HEK293 (cell line): ENCODE data around the gene TMOD1.
"Not testable (repeated sequence)": the region's sequence is repeated elsewhere in the genome, so short reads cannot be mapped to it uniquely, and the experiment has no call there.

ENCODE experiments used
- CTCF ChIA-PET: fragments of 350-600 bp; formaldehyde crosslinking; extraction: SDS; loops from one replicate; lab custom pipeline; 2021; ENCODE audit warnings: antibody characterized with exemption; lab: Yijun Ruan, JAX
- POLR2A ChIA-PET: fragments of 300-600 bp; formaldehyde crosslinking; extraction: SDS; loops from one replicate; lab custom pipeline; 2020; ENCODE audit warnings: antibody characterized with exemption, inconsistent platforms; lab: Yijun Ruan, JAX
- H3K27ac ChIP-seq: fragments of 200-500 bp; sonication (Bioruptor generic); 2 replicates; pipeline ENCODE4 v1.5.1; 2014; ENCODE audit warnings: low read depth, low read length, control low read depth, inconsistent platforms; ENCODE audit errors: extremely low read depth
- H3K36me3 ChIP-seq, 2 experiments: fragments of 200-500 bp in 1 of 2; sonication (Bioruptor generic) in 1 of 2; 1 replicate in 1 of 2; 2 replicates in 1 of 2; pipeline ENCODE4 v1.5.1; 2014 to 2017; ENCODE audit warnings: inconsistent platforms in 2 of 2, low read length in 2 of 2; ENCODE audit not compliant: control insufficient read depth in 2 of 2, insufficient read depth in 1 of 2
- H3K4me1 ChIP-seq: fragments of 200-500 bp; sonication (Bioruptor generic); 2 replicates; pipeline ENCODE4 v1.5.1; 2014; ENCODE audit warnings: mild to moderate bottlenecking, low read length, inconsistent platforms; ENCODE audit not compliant: control insufficient read depth, insufficient read depth
- H3K4me3 ChIP-seq: 2 replicates; pipeline ENCODE4 v1.5.1; 2011; ENCODE audit warnings: low read depth, mild to moderate bottlenecking, control low read depth, low read length, moderate library complexity
- H3K9me3 ChIP-seq: fragments of 200-500 bp; sonication (Bioruptor generic); 2 replicates; pipeline ENCODE4 v1.5.1; 2014; ENCODE audit warnings: low read depth, low read length, inconsistent platforms; ENCODE audit not compliant: control insufficient read depth, insufficient read depth
- BCL11A ChIP-seq: fragments of 450-650 bp; formaldehyde crosslinking; IDR thresholded peaks from 2 replicates; pipeline ENCODE4 v1.5.1; 2016; ENCODE audit warnings: low read depth, missing biosample characterization, missing genetic modification characterization
- SP3 ChIP-seq: fragments of 450-650 bp; formaldehyde crosslinking; IDR thresholded peaks from 2 replicates; pipeline ENCODE4 v1.5.1; 2016; ENCODE audit warnings: missing biosample characterization, missing genetic modification characterization
- TCF7L2 ChIP-seq: IDR thresholded peaks from 2 replicates; pipeline ENCODE4 v1.6.1; 2011; ENCODE audit warnings: low read depth, mild to moderate bottlenecking, inconsistent platforms, low read length, moderate library complexity, borderline replicate concordance
- ZBTB17 ChIP-seq: fragments of 450-650 bp; formaldehyde crosslinking; IDR thresholded peaks from 2 replicates; pipeline ENCODE4 v1.5.1; 2016; ENCODE audit warnings: missing biosample characterization, missing genetic modification characterization
- ZBTB8A ChIP-seq: fragments of 450-650 bp; formaldehyde crosslinking; IDR thresholded peaks from 2 replicates; pipeline ENCODE4 v1.5.1; 2016; ENCODE audit warnings: missing biosample characterization, missing genetic modification characterization
- ZEB2 ChIP-seq: fragments of 450-650 bp; formaldehyde crosslinking; IDR thresholded peaks from 2 replicates; pipeline ENCODE4 v1.5.1; 2016; ENCODE audit warnings: missing biosample characterization, missing genetic modification characterization
- ZFP69B ChIP-seq: fragments of 450-650 bp; formaldehyde crosslinking; IDR thresholded peaks from 2 replicates; pipeline ENCODE4 v1.5.1; 2016; ENCODE audit warnings: missing biosample characterization, missing genetic modification characterization
- ZIC2 ChIP-seq: fragments of 450-650 bp; formaldehyde crosslinking; IDR thresholded peaks from 2 replicates; pipeline ENCODE4 v1.5.1; 2016; ENCODE audit warnings: missing biosample characterization, missing genetic modification characterization
- ZNF10 ChIP-seq: fragments of 450-650 bp; formaldehyde crosslinking; IDR thresholded peaks from 2 replicates; pipeline ENCODE4 v1.5.1; 2017; ENCODE audit warnings: missing biosample characterization, missing genetic modification characterization
- ZNF223 ChIP-seq: fragments of 450-650 bp; formaldehyde crosslinking; IDR thresholded peaks from 2 replicates; pipeline ENCODE4 v1.5.1; 2016; ENCODE audit warnings: missing biosample characterization, missing genetic modification characterization
- ZNF239 ChIP-seq: fragments of 450-650 bp; formaldehyde crosslinking; IDR thresholded peaks from 2 replicates; pipeline ENCODE4 v1.5.1; 2016; ENCODE audit warnings: missing biosample characterization, missing genetic modification characterization
- ZNF266 ChIP-seq: fragments of 450-650 bp; formaldehyde crosslinking; IDR thresholded peaks from 2 replicates; pipeline ENCODE4 v1.5.1; 2016; ENCODE audit warnings: missing biosample characterization, missing genetic modification characterization, low read depth
- ZNF335 ChIP-seq: fragments of 450-650 bp; formaldehyde crosslinking; conservative IDR thresholded peaks from 2 replicates; pipeline ENCODE4 v1.5.1; 2016; ENCODE audit warnings: missing biosample characterization, missing genetic modification characterization
- ZNF366 ChIP-seq: fragments of 450-650 bp; formaldehyde crosslinking; conservative IDR thresholded peaks from 2 replicates; pipeline ENCODE4 v1.5.1; 2016; ENCODE audit warnings: missing biosample characterization, missing genetic modification characterization
- ZNF585B ChIP-seq: fragments of 450-650 bp; formaldehyde crosslinking; IDR thresholded peaks from 2 replicates; pipeline ENCODE4 v1.5.1; 2016; ENCODE audit warnings: missing biosample characterization, missing genetic modification characterization
- ZSCAN30 ChIP-seq: fragments of 450-650 bp; IDR thresholded peaks from 2 replicates; pipeline ENCODE4 v1.5.1; 2018; ENCODE audit warnings: missing biosample characterization, mild to moderate bottlenecking, missing genetic modification characterization, moderate library complexity
- ZXDB ChIP-seq: fragments of 450-650 bp; formaldehyde crosslinking; IDR thresholded peaks from 2 replicates; pipeline ENCODE4 v1.5.1; 2016; ENCODE audit warnings: missing biosample characterization, missing genetic modification characterization
- TF ChIP-seq, protein P1 (sequence below): fragments of 450-650 bp; formaldehyde crosslinking; conservative IDR thresholded peaks from 2 replicates; pipeline ENCODE4 v1.5.1; 2016; ENCODE audit warnings: low read depth, missing biosample characterization, missing genetic modification characterization
- TF ChIP-seq, protein P2 (sequence below): fragments of 450-650 bp; formaldehyde crosslinking; IDR thresholded peaks from 2 replicates; pipeline ENCODE4 v1.5.1; 2016; ENCODE audit warnings: missing biosample characterization, missing genetic modification characterization
- TF ChIP-seq, protein P3 (sequence below): fragments of 450-650 bp; formaldehyde crosslinking; IDR thresholded peaks from 2 replicates; pipeline ENCODE4 v1.5.1; 2016; ENCODE audit warnings: missing biosample characterization, missing genetic modification characterization
- TF ChIP-seq, protein P4 (sequence below): fragments of 450-650 bp; formaldehyde crosslinking; IDR thresholded peaks from 2 replicates; pipeline ENCODE4; 2016; ENCODE audit warnings: missing biosample characterization, missing genetic modification characterization
- TF ChIP-seq, protein P5 (sequence below): fragments of 450-650 bp; formaldehyde crosslinking; optimal IDR thresholded peaks from 2 replicates; pipeline ENCODE3; 2016; ENCODE audit warnings: missing biosample characterization, mild to moderate bottlenecking, missing genetic modification characterization

TMOD1 gene

DNA sequence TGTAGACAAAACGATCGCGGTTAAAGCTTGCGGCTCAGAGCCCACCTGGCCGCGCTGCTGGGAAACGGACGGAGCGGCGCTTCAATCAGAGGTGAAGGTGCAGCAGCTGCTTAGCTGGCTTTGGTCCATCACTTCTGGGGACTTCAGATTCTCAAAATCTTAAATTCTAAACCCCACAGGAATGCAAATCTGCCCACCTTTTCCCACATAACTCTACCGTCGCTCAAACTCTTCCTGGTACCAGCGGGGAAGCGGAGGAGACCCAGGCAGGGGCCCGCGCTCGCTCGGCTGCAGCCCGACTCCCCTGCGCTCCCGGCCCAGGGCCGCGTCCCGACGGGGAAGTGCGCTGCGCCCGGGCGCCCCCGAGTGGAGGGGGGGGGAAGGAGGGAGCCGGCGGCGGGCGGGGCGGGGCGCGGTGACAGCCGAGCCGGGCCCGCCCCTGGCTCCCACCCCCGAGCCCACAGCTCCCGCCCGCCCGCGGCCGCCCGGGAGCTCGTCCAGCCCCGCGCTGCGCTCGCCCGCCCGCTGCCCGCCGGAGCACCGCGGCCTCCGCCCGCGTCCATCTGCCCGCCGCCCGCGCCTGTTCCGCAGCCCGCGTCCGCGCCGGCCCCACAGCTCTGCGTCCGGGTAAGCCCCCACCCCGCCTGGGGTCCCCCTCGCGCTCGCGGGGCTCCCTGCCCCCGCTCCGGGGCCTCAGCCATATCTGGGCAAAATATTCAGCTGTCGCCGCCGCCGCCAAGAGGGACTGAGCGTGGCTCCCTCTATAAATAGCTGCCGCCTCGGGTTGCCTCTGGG lies at the start of gene TMOD1:
Gene TMOD1, plus strand, starts transcription at position 490 of the 795 bp plus-strand sequence. CDS start 22,523 bp downstream, outside the sequence.
- ChIA-PET CTCF (interaction anchor here (0.6 to 4.8 kb wide), 15 partner anchors 13 to 154 kb away, joined by 3 to 45 read pairs (median 5); partner anchors contain the start of gene TDRD7), POLR2A (interaction anchor here (0.6 to 2.1 kb wide), 7 partner anchors 15 to 555 kb away, joined by 3 to 10 read pairs (median 5); partner anchors contain the start of genes NANS, NCBP1 and TSTD2)
- H3K27ac ChIP-seq: peak within 1 kb of the TSS; percentile 63; the same call in 1 of the 2 replicates

DNA sequence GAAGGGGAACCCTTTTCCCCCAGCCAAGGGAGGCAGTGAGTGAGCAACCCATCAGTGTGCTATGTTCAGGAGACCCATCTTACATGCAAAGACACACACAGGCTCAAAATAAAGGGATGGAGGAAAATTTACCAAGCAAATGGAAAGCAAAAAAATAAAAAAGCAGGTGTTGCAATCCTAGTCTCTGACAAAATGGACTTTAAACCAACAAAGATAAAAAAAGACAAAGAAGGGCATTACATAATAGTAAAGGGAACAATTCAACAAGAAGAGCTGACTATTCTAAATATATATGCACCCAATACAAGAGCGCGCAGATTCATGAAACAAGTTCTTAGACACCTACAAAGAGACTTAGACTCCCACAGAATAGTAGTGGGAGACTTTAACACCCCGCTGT lies 47.9 kb upstream of the TMOD1 start:
- H3K36me3 ChIP-seq, H3K4me3 ChIP-seq, H3K4me1 ChIP-seq, H3K27ac ChIP-seq, POLR2A ChIA-PET, H3K9me3 ChIP-seq: not testable (repeated sequence)
- CTCF ChIA-PET: interaction anchor here (0.6 kb wide), 1 partner anchor 26 kb away, joined by 3 read pairs; no protein-coding TSS in a partner anchor

More for the DNA sequence above, at the start of gene TMOD1:
- H3K9me3 ChIP-seq: no peaks in the 10 kb centered on the region
- TF ChIP-seq ZNF223 (tag by site-specific recombination) (peak; percentile 92), ZBTB8A (tag by site-specific recombination) (0 out of 2 replicates have a peak, but pooled peaks have one; percentile 13), ZFP69B (peak; percentile 28; the same call in 1 of the 2 replicates), ZNF366 (no peak), ZNF239 (tag by site-specific recombination) (no peak), ZSCAN30 (tag by site-specific recombination) (peak; percentile 32; the same call in 1 of the 2 replicates), ZNF585B (tag by site-specific recombination) (0 out of 2 replicates have a peak, but pooled peaks have one; percentile 6), ZEB2 (tag by site-specific recombination) (peak; percentile 49; the same call in 1 of the 2 replicates), SP3 (tag by site-specific recombination) (peak; percentile 25; the same call in 1 of the 2 replicates), ZXDB (tag by site-specific recombination) (0 out of 2 replicates have a peak, but pooled peaks have one; percentile 36), ZNF266 (no peak), ZNF10 (tag by site-specific recombination) (peak; percentile 76), TCF7L2 (peak; percentile 33; the same call in 1 of the 2 replicates), BCL11A (tag by site-specific recombination) (0 out of 2 replicates have a peak, but pooled peaks have one; percentile 17), ZBTB17 (peak; percentile 36; the same call in 1 of the 2 replicates), ZIC2 (tag by site-specific recombination) (peak; percentile 34; the same call in 1 of the 2 replicates), ZNF335 (peak; percentile 65)
- TF ChIP-seq, protein P1, sequence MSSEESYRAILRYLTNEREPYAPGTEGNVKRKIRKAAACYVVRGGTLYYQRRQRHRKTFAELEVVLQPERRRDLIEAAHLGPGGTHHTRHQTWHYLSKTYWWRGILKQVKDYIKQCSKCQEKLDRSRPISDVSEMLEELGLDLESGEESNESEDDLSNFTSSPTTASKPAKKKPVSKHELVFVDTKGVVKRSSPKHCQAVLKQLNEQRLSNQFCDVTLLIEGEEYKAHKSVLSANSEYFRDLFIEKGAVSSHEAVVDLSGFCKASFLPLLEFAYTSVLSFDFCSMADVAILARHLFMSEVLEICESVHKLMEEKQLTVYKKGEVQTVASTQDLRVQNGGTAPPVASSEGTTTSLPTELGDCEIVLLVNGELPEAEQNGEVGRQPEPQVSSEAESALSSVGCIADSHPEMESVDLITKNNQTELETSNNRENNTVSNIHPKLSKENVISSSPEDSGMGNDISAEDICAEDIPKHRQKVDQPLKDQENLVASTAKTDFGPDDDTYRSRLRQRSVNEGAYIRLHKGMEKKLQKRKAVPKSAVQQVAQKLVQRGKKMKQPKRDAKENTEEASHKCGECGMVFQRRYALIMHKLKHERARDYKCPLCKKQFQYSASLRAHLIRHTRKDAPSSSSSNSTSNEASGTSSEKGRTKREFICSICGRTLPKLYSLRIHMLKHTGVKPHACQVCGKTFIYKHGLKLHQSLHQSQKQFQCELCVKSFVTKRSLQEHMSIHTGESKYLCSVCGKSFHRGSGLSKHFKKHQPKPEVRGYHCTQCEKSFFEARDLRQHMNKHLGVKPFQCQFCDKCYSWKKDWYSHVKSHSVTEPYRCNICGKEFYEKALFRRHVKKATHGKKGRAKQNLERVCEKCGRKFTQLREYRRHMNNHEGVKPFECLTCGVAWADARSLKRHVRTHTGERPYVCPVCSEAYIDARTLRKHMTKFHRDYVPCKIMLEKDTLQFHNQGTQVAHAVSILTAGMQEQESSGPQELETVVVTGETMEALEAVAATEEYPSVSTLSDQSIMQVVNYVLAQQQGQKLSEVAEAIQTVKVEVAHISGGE (tag by site-specific recombination): no peak
- TF ChIP-seq, protein P2, sequence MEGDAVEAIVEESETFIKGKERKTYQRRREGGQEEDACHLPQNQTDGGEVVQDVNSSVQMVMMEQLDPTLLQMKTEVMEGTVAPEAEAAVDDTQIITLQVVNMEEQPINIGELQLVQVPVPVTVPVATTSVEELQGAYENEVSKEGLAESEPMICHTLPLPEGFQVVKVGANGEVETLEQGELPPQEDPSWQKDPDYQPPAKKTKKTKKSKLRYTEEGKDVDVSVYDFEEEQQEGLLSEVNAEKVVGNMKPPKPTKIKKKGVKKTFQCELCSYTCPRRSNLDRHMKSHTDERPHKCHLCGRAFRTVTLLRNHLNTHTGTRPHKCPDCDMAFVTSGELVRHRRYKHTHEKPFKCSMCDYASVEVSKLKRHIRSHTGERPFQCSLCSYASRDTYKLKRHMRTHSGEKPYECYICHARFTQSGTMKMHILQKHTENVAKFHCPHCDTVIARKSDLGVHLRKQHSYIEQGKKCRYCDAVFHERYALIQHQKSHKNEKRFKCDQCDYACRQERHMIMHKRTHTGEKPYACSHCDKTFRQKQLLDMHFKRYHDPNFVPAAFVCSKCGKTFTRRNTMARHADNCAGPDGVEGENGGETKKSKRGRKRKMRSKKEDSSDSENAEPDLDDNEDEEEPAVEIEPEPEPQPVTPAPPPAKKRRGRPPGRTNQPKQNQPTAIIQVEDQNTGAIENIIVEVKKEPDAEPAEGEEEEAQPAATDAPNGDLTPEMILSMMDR (tag by site-specific recombination): 0 out of 2 replicates have a peak, but pooled peaks have one; percentile 21
- TF ChIP-seq, protein P3, sequence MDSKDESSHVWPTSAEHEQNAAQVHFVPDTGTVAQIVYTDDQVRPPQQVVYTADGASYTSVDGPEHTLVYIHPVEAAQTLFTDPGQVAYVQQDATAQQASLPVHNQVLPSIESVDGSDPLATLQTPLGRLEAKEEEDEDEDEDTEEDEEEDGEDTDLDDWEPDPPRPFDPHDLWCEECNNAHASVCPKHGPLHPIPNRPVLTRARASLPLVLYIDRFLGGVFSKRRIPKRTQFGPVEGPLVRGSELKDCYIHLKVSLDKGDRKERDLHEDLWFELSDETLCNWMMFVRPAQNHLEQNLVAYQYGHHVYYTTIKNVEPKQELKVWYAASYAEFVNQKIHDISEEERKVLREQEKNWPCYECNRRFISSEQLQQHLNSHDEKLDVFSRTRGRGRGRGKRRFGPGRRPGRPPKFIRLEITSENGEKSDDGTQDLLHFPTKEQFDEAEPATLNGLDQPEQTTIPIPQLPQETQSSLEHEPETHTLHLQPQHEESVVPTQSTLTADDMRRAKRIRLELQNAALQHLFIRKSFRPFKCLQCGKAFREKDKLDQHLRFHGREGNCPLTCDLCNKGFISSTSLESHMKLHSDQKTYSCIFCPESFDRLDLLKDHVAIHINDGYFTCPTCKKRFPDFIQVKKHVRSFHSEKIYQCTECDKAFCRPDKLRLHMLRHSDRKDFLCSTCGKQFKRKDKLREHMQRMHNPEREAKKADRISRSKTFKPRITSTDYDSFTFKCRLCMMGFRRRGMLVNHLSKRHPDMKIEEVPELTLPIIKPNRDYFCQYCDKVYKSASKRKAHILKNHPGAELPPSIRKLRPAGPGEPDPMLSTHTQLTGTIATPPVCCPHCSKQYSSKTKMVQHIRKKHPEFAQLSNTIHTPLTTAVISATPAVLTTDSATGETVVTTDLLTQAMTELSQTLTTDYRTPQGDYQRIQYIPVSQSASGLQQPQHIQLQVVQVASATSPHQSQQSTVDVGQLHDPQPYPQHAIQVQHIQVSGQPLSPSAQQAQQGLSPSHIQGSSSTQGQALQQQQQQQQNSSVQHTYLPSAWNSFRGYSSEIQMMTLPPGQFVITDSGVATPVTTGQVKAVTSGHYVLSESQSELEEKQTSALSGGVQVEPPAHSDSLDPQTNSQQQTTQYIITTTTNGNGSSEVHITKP (tag by site-specific recombination): peak; percentile 95
- TF ChIP-seq, protein P4, sequence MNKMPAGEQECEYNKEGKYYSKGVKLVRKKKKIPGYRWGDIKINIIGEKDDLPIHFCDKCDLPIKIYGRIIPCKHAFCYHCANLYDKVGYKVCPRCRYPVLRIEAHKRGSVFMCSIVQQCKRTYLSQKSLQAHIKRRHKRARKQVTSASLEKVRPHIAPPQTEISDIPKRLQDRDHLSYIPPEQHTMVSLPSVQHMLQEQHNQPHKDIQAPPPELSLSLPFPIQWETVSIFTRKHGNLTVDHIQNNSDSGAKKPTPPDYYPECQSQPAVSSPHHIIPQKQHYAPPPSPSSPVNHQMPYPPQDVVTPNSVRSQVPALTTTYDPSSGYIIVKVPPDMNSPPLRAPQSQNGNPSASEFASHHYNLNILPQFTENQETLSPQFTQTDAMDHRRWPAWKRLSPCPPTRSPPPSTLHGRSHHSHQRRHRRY (tag by site-specific recombination): no peak
- TF ChIP-seq, protein P5, sequence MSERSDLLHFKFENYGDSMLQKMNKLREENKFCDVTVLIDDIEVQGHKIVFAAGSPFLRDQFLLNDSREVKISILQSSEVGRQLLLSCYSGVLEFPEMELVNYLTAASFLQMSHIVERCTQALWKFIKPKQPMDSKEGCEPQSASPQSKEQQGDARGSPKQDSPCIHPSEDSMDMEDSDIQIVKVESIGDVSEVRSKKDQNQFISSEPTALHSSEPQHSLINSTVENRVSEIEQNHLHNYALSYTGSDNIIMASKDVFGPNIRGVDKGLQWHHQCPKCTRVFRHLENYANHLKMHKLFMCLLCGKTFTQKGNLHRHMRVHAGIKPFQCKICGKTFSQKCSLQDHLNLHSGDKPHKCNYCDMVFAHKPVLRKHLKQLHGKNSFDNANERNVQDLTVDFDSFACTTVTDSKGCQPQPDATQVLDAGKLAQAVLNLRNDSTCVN (tag by site-specific recombination): peak; percentile 62
- H3K36me3 ChIP-seq: peaks cover 0 to 7% of the 10 kb centered on the region in 2 experiments; a peak in 1 of 3 replicates
- H3K4me1 ChIP-seq: peaks cover 3% of the 10 kb centered on the region; the same call in 1 of the 2 replicates
- H3K4me3 ChIP-seq: peak within 1 kb of the TSS; percentile 71
